HepG2 (cell line): ENCODE measurements around the gene SPRTN. TPM values are rescaled to one million over a fixed set of nuclear protein-coding genes. Genes with fewer than 3 reads are reported as not detected.
A peak's percentile ranks its signal among the peaks of the same experiment; 100 is the strongest.

Source experiments
- ATRX ChIP-seq: sonication (generic); formaldehyde crosslinking; IDR thresholded peaks from 2 replicates; pipeline ENCODE4 v1.4.0; 2020; ENCODE audit warnings: missing genetic modification reagents, borderline replicate concordance
- CEBPB ChIP-seq: IDR thresholded peaks from 2 replicates; pipeline ENCODE4 v1.6.1; 2011; ENCODE audit warnings: low read depth, low read length, improper control_type of control experiment, borderline replicate concordance
- EHMT2 ChIP-seq: fragments of 200-600 bp; sonication (generic); IDR thresholded peaks from 2 replicates; pipeline ENCODE4 v1.7.0; 2017; ENCODE audit warnings: antibody characterized with exemption, low read depth, low read length, borderline replicate concordance
- FOSL2 ChIP-seq: sonication (generic); formaldehyde crosslinking; IDR thresholded peaks from 2 replicates; pipeline ENCODE4 v1.4.0; 2020; ENCODE audit warnings: missing genetic modification reagents
- HNRNPL ChIP-seq: fragments of 200-400 bp; formaldehyde crosslinking; IDR thresholded peaks from 2 replicates; pipeline ENCODE4 v1.6.1; 2017; ENCODE audit warnings: mild to moderate bottlenecking, low read depth, low read length
- PCBP1 ChIP-seq: fragments of 200-400 bp; formaldehyde crosslinking; IDR thresholded peaks from 2 replicates; pipeline ENCODE4 v1.6.1; 2017; ENCODE audit warnings: mild to moderate bottlenecking, low read depth, low read length, borderline replicate concordance
- SP4 ChIP-seq: sonication (generic); formaldehyde crosslinking; IDR thresholded peaks from 2 replicates; pipeline ENCODE4 v1.8.1; 2023; ENCODE audit warnings: mild to moderate bottlenecking, missing genetic modification reagents
- YEATS2 ChIP-seq: sonication (generic); formaldehyde crosslinking; IDR thresholded peaks from 2 replicates; pipeline ENCODE4 v1.4.0; 2020; ENCODE audit warnings: missing genetic modification reagents, borderline replicate concordance
- ZNF274 ChIP-seq: sonication (generic); formaldehyde crosslinking; IDR thresholded peaks from 2 replicates; pipeline ENCODE4 v1.5.1; 2020; ENCODE audit warnings: mild to moderate bottlenecking, missing genetic modification reagents
- ZNF326 ChIP-seq: sonication (generic); formaldehyde crosslinking; IDR thresholded peaks from 2 replicates; pipeline ENCODE4 v1.4.0; 2020; ENCODE audit warnings: missing genetic modification reagents, borderline replicate concordance
- ZNF350 ChIP-seq: sonication (generic); formaldehyde crosslinking; IDR thresholded peaks from 2 replicates; pipeline ENCODE4 v1.4.0; 2020; ENCODE audit warnings: mild to moderate bottlenecking, low read depth, missing genetic modification reagents, borderline replicate concordance
- ZNF558 ChIP-seq: sonication (generic); formaldehyde crosslinking; IDR thresholded peaks from 2 replicates; pipeline ENCODE4 v1.9.0; 2022; ENCODE audit warnings: mild to moderate bottlenecking, missing genetic modification reagents, borderline replicate concordance
- ZNF776 ChIP-seq: sonication (generic); formaldehyde crosslinking; IDR thresholded peaks from 2 replicates; pipeline ENCODE4 v1.4.0; 2020; ENCODE audit warnings: mild to moderate bottlenecking, missing genetic modification reagents
- polyA plus RNA-seq, 8 experiments: library from polyadenylated mRNA; depleted of rRNA in 3 of 8; stranded (reverse) in 7 of 8; unstranded in 1 of 8; fragments of >200 nt; fragmentation: Illumina TruSeq in 4 of 8; extraction: Trizol in 4 of 8; gene quantifications; 2 replicates each; pipeline versions ENCODE4 v1.2.1 to v1.2.3, GENCODE V29; 2011 to 2016; ENCODE audit warnings: low read depth in 4 of 8, missing spikeins in 1 of 8, mixed read lengths in 1 of 8; ENCODE audit not compliant: insufficient read depth in 1 of 8
- total RNA-seq, 5 experiments: library from RNA; depleted of rRNA; stranded (reverse); fragments of >200 nt; fragmentation: Illumina TruSeq; extraction: Trizol; gene quantifications; 2 replicates each; pipeline ENCODE4 v1.2.3, GENCODE V29; 2016; ENCODE audit warnings: low read depth in 1 of 5
- TF ChIP-seq, protein P1 (sequence below), 2 experiments: fragments of 450-650 bp in 1 of 2; sonication (generic) in 1 of 2; formaldehyde crosslinking in 1 of 2; IDR thresholded peaks; 2 replicates each; pipeline versions ENCODE4 v1.6.1 to v1.8.0; 2016 to 2022; ENCODE audit warnings: antibody characterized with exemption in 1 of 2, mild to moderate bottlenecking in 1 of 2, missing genetic modification reagents in 1 of 2
- TF ChIP-seq, protein P2 (sequence below): sonication (generic); formaldehyde crosslinking; IDR thresholded peaks from 2 replicates; pipeline ENCODE4 v1.8.0; 2022; ENCODE audit warnings: missing genetic modification reagents, mild to moderate bottlenecking, inconsistent platforms, borderline replicate concordance
- TF ChIP-seq, protein P3 (sequence below): IDR thresholded peaks from 2 replicates; pipeline ENCODE4 v1.6.1; 2016; ENCODE audit warnings: mild to moderate bottlenecking, missing biosample characterization, missing genetic modification reagents

The SPRTN gene
- total and polyA plus RNA-seq, 2 of the 13 experiments (the other 11 are each of a cell fraction or from before 2014, with no cell fraction given) = 4.2 to 15.2 TPM

DNA sequence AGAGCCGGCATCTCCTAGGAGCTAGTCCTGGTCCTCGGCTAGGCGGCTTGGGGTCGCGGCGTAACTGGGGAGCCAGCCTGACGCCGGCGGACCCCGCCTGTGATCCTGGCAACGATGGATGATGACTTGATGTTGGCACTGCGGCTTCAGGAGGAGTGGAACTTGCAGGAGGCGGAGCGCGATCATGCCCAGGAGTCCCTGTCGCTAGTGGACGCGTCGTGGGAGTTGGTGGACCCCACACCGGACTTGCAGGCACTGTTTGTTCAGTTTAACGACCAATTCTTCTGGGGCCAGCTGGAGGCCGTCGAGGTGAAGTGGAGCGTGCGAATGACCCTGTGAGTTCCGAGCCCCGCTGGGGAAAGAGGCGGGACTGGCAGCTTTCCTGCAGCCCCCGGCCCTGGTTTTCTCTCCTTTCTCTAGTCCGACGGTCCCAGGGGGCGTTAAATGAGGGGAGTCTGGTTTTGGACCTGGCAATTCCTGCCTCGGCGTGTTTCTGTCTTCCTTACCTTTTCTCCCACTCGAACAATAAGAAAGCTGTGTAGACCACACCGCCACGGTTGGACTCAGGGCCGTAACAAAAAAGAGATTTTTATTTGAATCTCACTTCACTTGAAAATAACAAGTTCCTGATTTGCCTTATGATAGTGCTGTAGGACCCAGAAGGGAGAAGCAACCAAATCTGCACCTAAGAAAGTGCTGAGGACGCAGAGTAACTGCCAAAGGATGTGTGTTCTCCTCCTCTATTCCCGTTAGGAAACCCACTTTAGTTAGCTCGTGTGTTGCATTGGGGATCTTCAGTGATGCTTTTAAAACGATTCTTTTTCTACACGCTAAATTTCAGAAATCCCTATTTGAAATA is at the start of gene SPRTN (continued):
- TF ChIP-seq, protein P1, sequence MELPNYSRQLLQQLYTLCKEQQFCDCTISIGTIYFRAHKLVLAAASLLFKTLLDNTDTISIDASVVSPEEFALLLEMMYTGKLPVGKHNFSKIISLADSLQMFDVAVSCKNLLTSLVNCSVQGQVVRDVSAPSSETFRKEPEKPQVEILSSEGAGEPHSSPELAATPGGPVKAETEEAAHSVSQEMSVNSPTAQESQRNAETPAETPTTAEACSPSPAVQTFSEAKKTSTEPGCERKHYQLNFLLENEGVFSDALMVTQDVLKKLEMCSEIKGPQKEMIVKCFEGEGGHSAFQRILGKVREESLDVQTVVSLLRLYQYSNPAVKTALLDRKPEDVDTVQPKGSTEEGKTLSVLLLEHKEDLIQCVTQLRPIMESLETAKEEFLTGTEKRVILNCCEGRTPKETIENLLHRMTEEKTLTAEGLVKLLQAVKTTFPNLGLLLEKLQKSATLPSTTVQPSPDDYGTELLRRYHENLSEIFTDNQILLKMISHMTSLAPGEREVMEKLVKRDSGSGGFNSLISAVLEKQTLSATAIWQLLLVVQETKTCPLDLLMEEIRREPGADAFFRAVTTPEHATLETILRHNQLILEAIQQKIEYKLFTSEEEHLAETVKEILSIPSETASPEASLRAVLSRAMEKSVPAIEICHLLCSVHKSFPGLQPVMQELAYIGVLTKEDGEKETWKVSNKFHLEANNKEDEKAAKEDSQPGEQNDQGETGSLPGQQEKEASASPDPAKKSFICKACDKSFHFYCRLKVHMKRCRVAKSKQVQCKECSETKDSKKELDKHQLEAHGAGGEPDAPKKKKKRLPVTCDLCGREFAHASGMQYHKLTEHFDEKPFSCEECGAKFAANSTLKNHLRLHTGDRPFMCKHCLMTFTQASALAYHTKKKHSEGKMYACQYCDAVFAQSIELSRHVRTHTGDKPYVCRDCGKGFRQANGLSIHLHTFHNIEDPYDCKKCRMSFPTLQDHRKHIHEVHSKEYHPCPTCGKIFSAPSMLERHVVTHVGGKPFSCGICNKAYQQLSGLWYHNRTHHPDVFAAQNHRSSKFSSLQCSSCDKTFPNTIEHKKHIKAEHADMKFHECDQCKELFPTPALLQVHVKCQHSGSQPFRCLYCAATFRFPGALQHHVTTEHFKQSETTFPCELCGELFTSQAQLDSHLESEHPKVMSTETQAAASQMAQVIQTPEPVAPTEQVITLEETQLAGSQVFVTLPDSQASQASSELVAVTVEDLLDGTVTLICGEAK (IDR thresholded peaks at IDR 0.05) = no peak
- TF ChIP-seq, protein P1 (CRISPR knock-in tag; IDR thresholded peaks at IDR 0.05) = no peak
- no peak; the same call in 1 of the 2 replicates for TF ChIP-seq YEATS2 (CRISPR knock-in tag)
- TF ChIP-seq ZNF350 (CRISPR knock-in tag) = peak; percentile 75; the same call in 1 of the 2 replicates
- TF ChIP-seq, protein P2, sequence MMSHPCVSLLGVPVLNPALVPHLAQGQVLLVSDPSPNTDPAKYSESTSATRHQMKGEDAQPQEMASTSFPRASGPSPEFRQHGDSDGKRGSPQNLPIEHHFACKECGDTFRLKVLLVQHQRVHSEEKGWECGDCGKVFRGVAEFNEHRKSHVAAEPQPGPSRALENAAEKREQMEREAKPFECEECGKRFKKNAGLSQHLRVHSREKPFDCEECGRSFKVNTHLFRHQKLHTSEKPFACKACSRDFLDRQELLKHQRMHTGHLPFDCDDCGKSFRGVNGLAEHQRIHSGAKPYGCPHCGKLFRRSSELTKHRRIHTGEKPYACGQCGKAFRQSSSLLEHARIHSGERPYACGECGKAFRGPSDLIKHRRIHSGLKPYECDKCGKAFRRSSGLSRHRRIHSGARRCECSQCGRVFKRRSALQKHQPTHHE = no peak; the same call in 1 of the 2 replicates
- TF ChIP-seq SP4 = no peak; the same call in 1 of the 2 replicates
- TF ChIP-seq CEBPB = no peak
- no peak for TF ChIP-seq ZNF274 (CRISPR knock-in tag)
- no peak for TF ChIP-seq EHMT2
- TF ChIP-seq HNRNPL = no peak
- TF ChIP-seq ZNF326 = no peak
- TF ChIP-seq ZNF558 = no peak
- TF ChIP-seq ZNF776 (CRISPR knock-in tag) = peak; percentile 25; the same call in 1 of the 2 replicates
- TF ChIP-seq, protein P3, sequence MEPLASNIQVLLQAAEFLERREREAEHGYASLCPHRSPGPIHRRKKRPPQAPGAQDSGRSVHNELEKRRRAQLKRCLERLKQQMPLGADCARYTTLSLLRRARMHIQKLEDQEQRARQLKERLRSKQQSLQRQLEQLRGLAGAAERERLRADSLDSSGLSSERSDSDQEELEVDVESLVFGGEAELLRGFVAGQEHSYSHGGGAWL (CRISPR knock-in tag) = no peak
- TF ChIP-seq ATRX (CRISPR knock-in tag) = no peak
- no peak for TF ChIP-seq FOSL2 (CRISPR knock-in tag)
- TF ChIP-seq PCBP1 = no peak
